Eye (tissue), 1 donor: ENCODE data around the gene TPRG1L.
A peak's percentile ranks its signal among the peaks of the same experiment; 100 is the strongest.
"Not testable (repeated sequence)": the region's sequence is repeated elsewhere in the genome, so short reads cannot be mapped to it uniquely, and the experiment has no call there.

Experiments used
- DNase-seq: peaks from one replicate; pipeline ENCODE4 v3.0.0-alpha.2; 2015

Gene TPRG1L

GRCh38 chr1:3624200-3625136 is at the start of gene TPRG1L:
Gene TPRG1L (plus strand): TSS chr1:3625015. CDS start chr1:3625073, 58 bp downstream.
- peak; percentile 99 for DNase-seq

GRCh38 chr1:3575515-3575914 is 49.3 kb upstream of the TPRG1L start:
- DNase-seq, result not testable (repeated sequence)

GRCh38 chr1:3575993-3576392 is 48.8 kb upstream of the TPRG1L start:
- DNase-seq, result no peak

- peak; percentile 69 for DNase-seq
Observed at GRCh38 chr1:3577300-3577699, 47.5 kb upstream of the TPRG1L start.

GRCh38 chr1:3577711-3578432 is 46.9 kb upstream of the TPRG1L start:
- no peak for DNase-seq

- no peak for DNase-seq
Observed at GRCh38 chr1:3578433-3578805, 46.4 kb upstream of the TPRG1L start.

GRCh38 chr1:3578906-3579305 is 45.9 kb upstream of the TPRG1L start:
- no peak for DNase-seq

GRCh38 chr1:3579626-3580025 is 45.2 kb upstream of the TPRG1L start:
- DNase-seq, result no peak

- DNase-seq, result no peak
Observed at GRCh38 chr1:3580231-3580630, 44.6 kb upstream of the TPRG1L start.

- no peak for DNase-seq
Observed at GRCh38 chr1:3581296-3582036, 43.3 kb upstream of the TPRG1L start.

GRCh38 chr1:3583751-3584150 is 41.1 kb upstream of the TPRG1L start:
- not testable (repeated sequence) for DNase-seq

- DNase-seq, result no peak
Observed at GRCh38 chr1:3584915-3585314, 39.9 kb upstream of the TPRG1L start.

- not testable (repeated sequence) for DNase-seq
Observed at GRCh38 chr1:3585353-3585868, 39.4 kb upstream of the TPRG1L start.

GRCh38 chr1:3585940-3586568 is 38.8 kb upstream of the TPRG1L start:
- DNase-seq, result no peak

GRCh38 chr1:3586986-3587759 is 37.6 kb upstream of the TPRG1L start:
- no peak for DNase-seq

- no peak for DNase-seq
Observed at GRCh38 chr1:3588395-3588794, 36.4 kb upstream of the TPRG1L start.

GRCh38 chr1:3590139-3590763 is 34.6 kb upstream of the TPRG1L start:
- DNase-seq, result peak; percentile 71

- peak; percentile 12 for DNase-seq
Observed at GRCh38 chr1:3590951-3591865, 33.6 kb upstream of the TPRG1L start.

GRCh38 chr1:3593334-3593733 is 31.5 kb upstream of the TPRG1L start:
- DNase-seq, result no peak

GRCh38 chr1:3593745-3594144 is 31.1 kb upstream of the TPRG1L start:
- no peak for DNase-seq
